Ascending aorta (tissue), 2 donors: ENCODE measurements around the gene PRKAG2. TPM values are rescaled to one million over a fixed set of nuclear protein-coding genes. Genes with fewer than 3 reads are reported as not detected.
"Not testable (repeated sequence)": the region's sequence is repeated elsewhere in the genome, so short reads cannot be mapped to it uniquely, and the experiment has no call there.

Source experiments
- DNase-seq, 2 donors: peaks; one replicate each; pipeline ENCODE4 v3.0.0-alpha.2; 2019; ENCODE audit warnings: low spot score in 2 of 2
- H3K27ac ChIP-seq, 2 donors: fragments of 200-600 bp; sonication (generic); one replicate each; pipeline ENCODE4 v1.5.1; 2016 to 2017; ENCODE audit warnings: mild to moderate bottlenecking in 1 of 2
- H3K27me3 ChIP-seq: fragments of 200-600 bp; sonication (generic); one replicate; pipeline ENCODE4 v1.5.1; 2017
- H3K36me3 ChIP-seq, 2 donors: fragments of 200-600 bp; sonication (generic); one replicate each; pipeline ENCODE4 v1.5.1; 2016
- H3K4me1 ChIP-seq, 2 donors: fragments of 200-600 bp; sonication (generic); one replicate each; pipeline ENCODE4 v1.5.1; 2016 to 2017; ENCODE audit warnings: mild to moderate bottlenecking in 1 of 2
- H3K4me3 ChIP-seq, 2 donors: fragments of 200-600 bp; sonication (generic); one replicate each; pipeline ENCODE4 v1.5.1; 2016 to 2017; ENCODE audit warnings: mild to moderate bottlenecking in 1 of 2
- H3K9me3 ChIP-seq, 2 donors: fragments of 200-600 bp; sonication (generic); one replicate each; pipeline ENCODE4 v1.5.1; 2016
- CTCF ChIP-seq, 3 experiments: fragments of 200-600 bp in 2 of 3; fragments of 450-650 bp in 1 of 3; sonication (generic) in 2 of 3; IDR thresholded peaks; one replicate each; pipeline ENCODE4 v1.5.1; 2016 to 2019; ENCODE audit warnings: antibody characterized with exemption in 3 of 3, mild to moderate bottlenecking in 1 of 3, moderate library complexity in 1 of 3
- intact Hi-C: fragments of 100-400 bp; cut with DNase I; formaldehyde crosslinking; loops from one replicate; pipeline ENCODE4 v1.15.1; 2023
- total RNA-seq: library from RNA; depleted of rRNA; stranded (reverse); fragments of >200 nt; gene quantifications from one replicate; pipeline ENCODE4 v1.1.0, GENCODE V29; 2016

The PRKAG2 gene
- total RNA-seq, 1 donor from 2014 or later, result 26.7 TPM

- intact Hi-C loops, result no loop called here
- peaks cover 0 to 9% of the 10 kb centered on the region in 2 donors for H3K36me3 ChIP-seq
- TF ChIP-seq CTCF (IDR thresholded peaks at IDR 0.05), result no peak
- H3K9me3 ChIP-seq, result no peaks in the 10 kb centered on the region
- H3K4me3 ChIP-seq, result no peak overlapping the region
- H3K27ac ChIP-seq, result no peak overlapping the region
- no peaks in the 10 kb centered on the region for H3K4me1 ChIP-seq
- DNase-seq, result no peak
- no peaks in the 10 kb centered on the region for H3K27me3 ChIP-seq
Measured at GRCh38 chr7:151586531-151587260, 290.2 kb downstream of the PRKAG2 start.

- Histone ChIP-seq H3K36me3 (peaks cover 0 to 9% of the 10 kb centered on the region in 2 donors), H3K4me3 (no peak overlapping the region), H3K9me3 (no peaks in the 10 kb centered on the region), H3K27me3 (no peaks in the 10 kb centered on the region), H3K27ac (no peak overlapping the region), H3K4me1 (no peaks in the 10 kb centered on the region)
- intact Hi-C loops, result no loop called here
- TF ChIP-seq CTCF (IDR thresholded peaks at IDR 0.05), result no peak
- DNase-seq, result no peak
Measured at GRCh38 chr7:151585744-151586393, 291.0 kb downstream of the PRKAG2 start.

GRCh38 chr7:151581741-151582140 is 295.2 kb downstream of the PRKAG2 start:
- peaks cover 0 to 9% of the 10 kb centered on the region in 2 donors for H3K9me3 ChIP-seq
- no peaks in the 10 kb centered on the region for H3K27me3 ChIP-seq
- H3K4me1 ChIP-seq, result no peaks in the 10 kb centered on the region
- peaks cover 0 to 9% of the 10 kb centered on the region in 2 donors for H3K36me3 ChIP-seq
- H3K27ac ChIP-seq, result no peak overlapping the region
- no peak for TF ChIP-seq CTCF (IDR thresholded peaks at IDR 0.05)
- H3K4me3 ChIP-seq, result no peak overlapping the region
- no peak for DNase-seq
- intact Hi-C loops, result no loop called here

GRCh38 chr7:151579644-151580043 is 297.3 kb downstream of the PRKAG2 start:
- Histone ChIP-seq H3K9me3 (peaks cover 0 to 9% of the 10 kb centered on the region in 2 donors), H3K36me3 (peaks cover 2 to 6% of the 10 kb centered on the region in 2 donors), H3K4me1 (no peaks in the 10 kb centered on the region), H3K27me3 (no peaks in the 10 kb centered on the region), H3K4me3 (no peak overlapping the region), H3K27ac (no peak overlapping the region)
- TF ChIP-seq CTCF (IDR thresholded peaks at IDR 0.05), result no peak
- DNase-seq, result no peak
- intact Hi-C loops, result no loop called here

- Histone ChIP-seq H3K36me3 (peaks cover 8 to 17% of the 10 kb centered on the region in 2 donors), H3K4me3 (no peak overlapping the region), H3K27me3 (no peaks in the 10 kb centered on the region), H3K9me3 (peaks cover 0 to 9% of the 10 kb centered on the region in 2 donors), H3K4me1 (no peaks in the 10 kb centered on the region), H3K27ac (no peak overlapping the region)
- TF ChIP-seq CTCF (IDR thresholded peaks at IDR 0.05), result no peak
- intact Hi-C loops, result no loop called here
- DNase-seq, result no peak
Measured at GRCh38 chr7:151575410-151575809, 301.5 kb downstream of the PRKAG2 start.

- not testable (repeated sequence) for H3K4me3 ChIP-seq, H3K4me1 ChIP-seq, H3K27me3 ChIP-seq, DNase-seq, H3K27ac ChIP-seq, H3K9me3 ChIP-seq
- peaks cover 18 to 23% of the 10 kb centered on the region in 2 donors for H3K36me3 ChIP-seq
- intact Hi-C loops, result loop anchor here (5.0 kb wide), 2 partner anchors 59 to 134 kb away; no protein-coding TSS in a partner anchor
Measured at GRCh38 chr7:151573046-151573445, 303.9 kb downstream of the PRKAG2 start.
